Measurements from ENCODE around the gene ACMSD.
"Not testable (repeated sequence)": the region's sequence is repeated elsewhere in the genome, so short reads cannot be mapped to it uniquely, and the experiment has no call there.

The ACMSD gene

GRCh38 chr2:134852518-134852917 is 14.1 kb downstream of the ACMSD start:
- DNase-seq (ENCODE audit: low spot score) = no peak

GRCh38 chr2:134855709-134856108 is 17.3 kb downstream of the ACMSD start:
- DNase-seq (ENCODE audit: low spot score) = no peak

DNA sequence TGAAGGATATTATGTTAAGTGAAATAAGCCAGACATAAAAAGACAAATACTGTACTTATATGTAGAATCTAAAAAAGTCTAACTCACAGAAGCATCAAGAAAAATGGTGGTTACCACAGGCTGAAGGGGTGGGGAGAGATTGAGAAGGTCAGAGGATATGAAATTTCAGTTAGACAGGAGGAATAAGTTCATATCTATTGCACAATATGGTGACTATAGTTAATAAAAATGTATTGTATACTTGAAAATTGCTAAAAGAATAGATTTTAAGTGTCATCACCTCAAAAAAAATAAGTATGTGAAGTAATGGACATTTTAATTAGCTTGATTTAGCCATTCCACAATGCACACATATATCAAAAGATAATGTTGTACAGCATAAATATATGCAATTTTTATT is 19.8 kb downstream of the ACMSD start:
- DNase-seq (ENCODE audit: low spot score) = no peak

DNA sequence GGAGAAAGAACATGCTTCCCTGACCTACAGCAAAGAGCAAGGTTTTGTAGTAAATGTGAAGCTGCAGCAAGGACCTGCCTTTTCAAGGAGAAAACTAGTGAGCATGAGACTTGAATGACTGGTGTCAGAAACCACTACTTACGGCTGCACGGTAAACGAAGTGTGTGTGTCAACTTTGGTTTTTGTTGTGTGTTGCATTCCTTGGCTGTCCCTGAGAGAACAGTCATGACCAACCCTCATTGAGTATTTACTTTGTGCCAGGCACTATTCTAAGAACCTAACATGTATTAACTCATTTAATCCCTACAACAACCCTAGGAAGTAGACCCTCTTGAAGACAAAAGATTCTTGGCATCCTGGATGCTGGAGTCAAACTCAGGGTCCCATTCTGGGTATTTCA is 22.8 kb downstream of the ACMSD start:
- no peak for DNase-seq (ENCODE audit: low spot score)

GRCh38 chr2:134862069-134862468 is 23.7 kb downstream of the ACMSD start:
- DNase-seq (ENCODE audit: low spot score) = no peak

DNA sequence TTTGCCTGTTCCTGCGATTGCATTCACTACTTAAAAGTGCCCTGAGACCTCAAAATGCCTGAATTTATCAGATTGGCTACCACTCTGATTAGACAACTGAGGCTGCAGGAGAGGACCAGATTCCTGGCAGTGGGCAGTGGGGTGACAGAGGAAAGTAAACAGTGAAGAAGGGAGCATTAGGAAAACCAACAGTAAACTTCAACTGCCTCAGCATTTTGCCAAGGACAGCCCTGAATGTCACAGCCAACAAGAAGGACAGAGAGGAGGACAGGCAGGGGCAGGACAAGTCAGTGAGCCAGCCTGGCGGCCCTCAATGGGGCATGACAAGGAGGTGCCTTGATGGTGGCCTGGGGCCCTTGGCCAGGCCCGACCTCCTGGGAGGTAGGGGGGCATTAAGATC is 24.3 kb downstream of the ACMSD start:
- no peak for DNase-seq (ENCODE audit: low spot score)

DNA sequence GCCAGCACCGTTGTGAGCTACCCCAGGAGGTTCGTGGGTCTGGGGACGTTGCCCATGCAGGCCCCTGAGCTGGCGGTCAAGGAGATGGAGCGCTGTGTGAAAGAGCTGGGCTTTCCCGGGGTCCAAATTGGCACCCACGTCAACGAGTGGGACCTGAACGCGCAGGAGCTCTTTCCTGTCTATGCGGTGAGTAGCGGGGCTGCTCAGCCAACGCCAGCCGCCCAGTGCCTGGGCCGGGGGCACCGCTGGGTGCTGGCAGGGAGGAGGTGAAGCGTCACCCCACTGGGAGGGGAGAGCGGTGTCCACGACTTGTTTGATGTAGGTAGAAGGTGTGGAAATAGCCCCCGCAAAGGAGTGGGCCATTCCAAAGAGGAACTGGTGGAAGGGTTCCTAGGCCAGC is 25.0 kb downstream of the ACMSD start:
- DNase-seq (ENCODE audit: low spot score) = no peak

DNA sequence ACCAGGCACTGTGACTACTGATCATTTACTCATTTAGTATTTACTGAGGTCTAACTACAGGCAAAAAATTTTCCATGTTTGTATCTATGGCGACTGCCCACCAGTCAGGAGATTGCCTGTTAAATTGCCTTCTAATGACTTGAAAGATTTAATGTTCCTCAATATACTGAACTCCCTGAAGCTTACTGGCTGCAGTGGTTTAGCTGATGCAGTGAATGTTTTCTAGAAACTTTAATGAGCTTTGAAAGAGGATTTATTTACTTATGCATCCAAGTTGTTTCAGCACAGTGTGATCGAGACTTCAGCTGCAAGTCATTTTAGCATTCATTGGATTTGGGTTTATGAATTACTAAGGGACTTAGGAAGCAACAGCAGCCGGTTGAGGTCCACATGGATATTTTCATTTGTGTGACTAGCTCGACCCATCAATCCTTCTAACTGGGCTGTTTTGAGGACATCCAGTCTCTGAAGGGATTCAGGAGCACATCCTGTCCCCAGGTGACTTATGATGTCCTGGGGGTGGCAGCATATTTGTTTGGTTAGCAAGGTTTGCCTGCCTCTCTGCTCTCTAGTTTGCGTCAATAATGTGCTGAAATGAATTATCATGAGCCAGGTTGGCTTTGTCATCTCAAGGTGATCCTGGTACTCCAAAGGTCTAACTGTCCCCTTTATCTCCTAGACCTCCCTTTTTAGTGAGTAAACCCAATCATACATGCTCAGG is 26.8 kb downstream of the ACMSD start:
- no peak for DNase-seq (ENCODE audit: low spot score)

DNA sequence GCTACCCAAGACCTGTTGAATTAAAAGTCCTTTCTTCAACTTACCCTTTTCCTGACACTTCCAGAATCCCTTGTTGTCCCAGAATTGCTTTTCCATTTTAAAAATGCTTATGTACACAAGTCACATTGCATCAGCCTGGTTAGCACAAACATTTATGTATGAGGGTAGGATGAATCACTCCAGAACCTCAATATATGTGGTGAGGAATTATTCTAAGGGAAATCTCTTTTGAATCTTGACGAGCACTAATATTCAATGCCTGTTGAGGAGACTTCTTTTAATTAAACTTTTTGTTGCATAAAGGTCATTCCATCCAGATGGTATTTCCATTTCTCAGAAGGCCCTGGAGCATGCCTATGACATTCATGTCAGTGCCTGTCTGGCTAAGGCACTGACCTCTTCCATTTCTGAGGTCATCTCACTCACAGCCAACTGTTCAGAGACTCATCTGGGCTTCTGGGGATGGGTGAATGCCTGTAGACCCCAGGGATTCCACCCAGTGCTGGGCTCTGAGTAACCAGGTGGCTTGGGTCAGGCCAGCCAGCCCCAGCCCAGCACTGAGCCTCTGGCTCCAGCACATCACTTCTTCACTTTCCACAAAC is 28.2 kb downstream of the ACMSD start:
- DNase-seq (ENCODE audit: low spot score) = no peak

DNA sequence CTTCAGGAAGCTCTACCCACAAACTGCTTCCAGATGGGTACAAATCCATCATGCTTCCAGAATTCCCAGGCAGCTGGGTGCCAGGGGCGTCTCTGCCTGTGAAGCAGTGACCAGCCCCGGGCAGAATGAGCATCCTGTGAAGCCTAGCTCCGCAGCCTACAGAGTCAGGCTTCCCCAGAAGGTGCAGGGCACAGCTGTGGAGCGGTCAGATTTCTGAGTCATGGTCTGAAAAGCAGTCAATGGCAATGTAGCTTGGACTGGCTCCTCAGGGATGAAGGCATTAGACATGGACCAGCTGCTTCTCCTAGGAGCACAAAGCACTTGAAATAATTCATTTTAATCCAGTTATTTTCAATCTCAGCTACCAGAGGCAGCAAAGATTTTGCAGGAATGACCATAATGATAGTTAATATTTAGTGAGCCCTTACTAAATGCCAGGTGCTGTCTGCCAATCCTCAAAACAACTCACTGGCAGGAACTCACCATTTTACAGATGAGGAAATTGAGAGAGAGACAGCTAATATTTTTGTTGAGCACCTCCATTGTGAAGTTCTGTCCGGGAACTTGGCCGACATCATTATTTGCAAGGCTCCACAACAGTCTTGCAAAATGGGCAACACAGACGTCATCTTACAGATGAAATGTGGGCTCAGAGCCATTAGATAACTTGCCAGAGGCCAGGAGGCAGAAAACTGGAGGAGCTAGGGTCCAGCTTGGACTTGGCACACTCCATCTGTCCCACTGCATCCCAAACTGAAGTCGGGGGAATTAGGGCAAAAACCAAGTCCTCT is 31.7 kb downstream of the ACMSD start:
- no peak for DNase-seq (ENCODE audit: low spot score)

DNA sequence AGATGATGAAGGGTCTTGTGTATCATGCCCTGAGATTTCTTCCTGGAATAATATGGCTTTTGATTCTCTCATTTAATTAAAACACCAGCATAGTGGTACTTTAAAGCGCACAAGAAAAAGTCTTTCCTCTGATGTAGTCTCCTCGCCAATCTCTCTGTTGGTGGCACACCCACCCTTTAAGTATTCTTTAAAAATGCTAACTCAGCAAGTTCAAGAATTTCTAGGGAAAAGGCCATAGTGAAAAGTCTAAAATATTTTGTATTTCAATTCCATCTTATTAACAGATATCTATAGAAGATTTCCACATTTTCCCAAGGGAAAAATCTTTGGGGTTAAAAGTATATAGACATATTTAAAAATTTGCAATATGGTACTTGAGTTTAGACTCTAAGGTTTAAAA is 34.7 kb downstream of the ACMSD start:
- no peak for DNase-seq (ENCODE audit: low spot score)

DNA sequence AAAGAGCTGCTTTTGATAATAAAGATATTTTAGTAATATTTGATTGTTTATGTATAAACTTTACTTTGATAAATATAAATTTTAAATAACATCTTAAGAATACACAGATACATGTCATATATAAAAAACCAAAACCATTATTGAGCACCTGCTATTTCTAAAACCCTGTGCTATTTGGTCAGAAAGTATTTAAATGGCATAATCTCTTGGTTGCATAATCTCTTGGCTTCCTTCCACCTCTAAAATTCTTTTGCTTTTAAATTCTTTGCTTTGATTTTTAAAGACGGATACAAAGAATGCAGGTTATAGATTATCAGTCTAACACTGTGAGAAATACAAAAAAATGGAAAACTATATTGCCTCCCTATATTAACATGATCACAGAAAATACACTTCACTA is 36.9 kb downstream of the ACMSD start:
- DNase-seq (ENCODE audit: low spot score) = no peak

DNA sequence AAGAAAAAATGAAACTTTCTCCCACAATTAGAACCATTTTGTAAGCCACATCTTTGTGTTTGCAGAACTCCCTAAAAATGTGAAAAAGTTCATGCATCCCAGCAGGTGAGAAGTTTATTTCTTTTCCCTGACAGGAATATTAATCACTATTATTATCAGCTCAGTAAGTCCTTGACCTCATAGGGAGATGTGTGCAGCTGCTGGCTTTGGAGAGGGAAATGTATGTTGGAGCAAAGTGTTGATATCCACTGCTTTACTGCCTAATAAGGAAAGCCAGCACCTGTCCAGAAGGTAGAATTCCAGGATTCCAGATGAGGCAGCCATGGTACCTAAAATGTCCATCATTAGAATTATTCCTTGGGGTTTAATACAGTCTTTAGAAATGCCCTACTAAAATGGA is 44.4 kb downstream of the ACMSD start:
- DNase-seq (ENCODE audit: low spot score) = no peak

- no peak for DNase-seq (ENCODE audit: low spot score)
Measured at GRCh38 chr2:134883552-134884293, 45.3 kb downstream of the ACMSD start.

DNA sequence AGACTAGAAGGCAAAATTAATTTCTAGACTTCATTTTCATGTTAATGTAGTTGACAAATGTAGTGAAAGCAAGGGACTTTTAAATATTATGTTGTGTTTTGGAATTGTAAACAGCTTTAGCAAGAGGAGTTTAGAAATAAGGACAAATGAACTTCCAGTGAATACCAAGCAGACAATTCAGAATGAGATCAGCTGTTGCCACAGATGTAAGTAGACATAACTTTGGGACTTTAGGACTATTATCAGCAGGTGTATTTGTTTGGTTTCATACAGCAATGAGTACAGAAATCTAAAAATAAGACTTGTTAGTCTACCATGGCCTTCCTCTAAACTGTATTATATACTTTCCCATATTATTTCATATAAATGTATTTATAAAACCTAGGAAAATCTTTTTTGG is 46.0 kb downstream of the ACMSD start:
- DNase-seq (ENCODE audit: low spot score) = no peak

GRCh38 chr2:134892282-134893035 is 54.0 kb downstream of the ACMSD start:
- DNase-seq (ENCODE audit: low spot score) = no peak

DNA sequence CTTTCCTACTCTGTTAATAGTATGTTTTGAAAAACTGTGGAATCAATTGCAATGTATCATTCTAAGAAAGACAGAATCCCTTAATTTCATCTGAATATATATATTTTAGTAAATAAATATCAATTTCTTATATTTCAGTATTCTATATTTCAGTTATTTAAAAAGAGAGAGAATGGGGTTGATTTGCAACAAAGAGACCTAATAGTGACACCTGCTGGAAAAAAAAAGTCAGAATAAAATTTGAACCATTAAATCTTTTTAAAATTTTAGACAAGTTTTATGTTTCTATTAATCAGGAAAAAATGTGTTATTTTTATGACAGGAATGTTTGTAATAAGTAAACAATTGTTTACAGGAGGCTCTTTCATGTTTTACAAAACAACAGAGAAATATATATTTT is 59.5 kb downstream of the ACMSD start:
- no peak for DNase-seq (ENCODE audit: low spot score)

DNA sequence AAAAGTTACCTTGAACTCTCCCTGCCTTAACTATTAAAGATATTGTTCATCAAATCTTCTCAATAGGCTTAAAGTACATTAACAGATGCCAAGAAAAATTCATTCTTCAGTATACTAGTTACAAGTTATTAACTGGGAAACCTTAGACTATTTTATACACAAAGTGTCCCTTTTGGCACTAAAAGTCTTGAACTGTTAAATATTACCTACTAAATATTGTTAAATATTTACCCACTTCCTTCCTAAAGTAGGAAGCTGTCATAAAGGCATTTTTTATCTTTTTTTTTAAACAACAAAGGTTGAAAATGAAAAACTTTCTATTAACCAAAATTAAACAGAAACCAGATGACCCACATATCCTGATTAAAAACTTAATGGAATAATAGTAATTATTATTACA is 60.8 kb downstream of the ACMSD start:
- DNase-seq (ENCODE audit: low spot score) = no peak

- DNase-seq (ENCODE audit: low spot score) = no peak
Measured at GRCh38 chr2:134900151-134900550, 61.7 kb downstream of the ACMSD start.

- not testable (repeated sequence) for DNase-seq (ENCODE audit: low spot score)
Measured at GRCh38 chr2:134903701-134904100, 65.3 kb downstream of the ACMSD start.

GRCh38 chr2:134905168-134905567 is 66.8 kb downstream of the ACMSD start:
- DNase-seq (ENCODE audit: low spot score) = no peak

GRCh38 chr2:134906726-134907125 is 68.3 kb downstream of the ACMSD start:
- DNase-seq (ENCODE audit: low spot score) = no peak

Measured in ecto neural progenitor cell (in vitro differentiated cells).